T-helper 1 cell treated with Interleukin-12 subunit alpha and Interleukin-12 subunit beta and Interleukin-4 antibody, amounts not matched to agents 30 μg/mL and 1 μg/mL, for 36 hours (primary cell): ENCODE results near the gene ANKRD12.
"Not testable (repeated sequence)": the region's sequence is repeated elsewhere in the genome, so short reads cannot be mapped to it uniquely, and the experiment has no call there.

Experiments
- H3K27ac Mint-ChIP-seq: one replicate; pipeline ENCODE4 v1.8.0; 2021; ENCODE audit warnings: mild to moderate bottlenecking, mixed read lengths
- H3K27me3 Mint-ChIP-seq: one replicate; pipeline ENCODE4 v1.8.0; 2021; ENCODE audit warnings: low read depth, mixed read lengths
- H3K36me3 Mint-ChIP-seq: one replicate; pipeline ENCODE4 v1.8.0; 2021; ENCODE audit warnings: low read depth, mixed read lengths
- H3K4me1 Mint-ChIP-seq: one replicate; pipeline ENCODE4 v1.8.0; 2021; ENCODE audit warnings: low read depth, mixed read lengths
- H3K4me3 Mint-ChIP-seq: one replicate; pipeline ENCODE4 v1.8.0; 2021; ENCODE audit warnings: mild to moderate bottlenecking, moderate library complexity, mixed read lengths
- H3K9me3 Mint-ChIP-seq: one replicate; pipeline ENCODE4 v1.8.0; 2021; ENCODE audit warnings: mixed read lengths

ANKRD12 gene

GRCh38 chr18:9136315-9137155, at the start of gene ANKRD12:
Gene ANKRD12 (plus strand): TSS chr18:9136781. CDS start chr18:9182433, 45,652 bp downstream.
- Mint-ChIP-seq H3K4me3 (peak within 1 kb of the TSS; percentile 95), H3K27ac (peak within 1 kb of the TSS; percentile 98), H3K9me3 (no peaks in the 10 kb centered on the region), H3K4me1 (peaks cover 50% of the 10 kb centered on the region), H3K36me3 (peaks cover 34% of the 10 kb centered on the region), H3K27me3 (no peaks in the 10 kb centered on the region)

GRCh38 chr18:9087144-9087543, 49.4 kb upstream of the ANKRD12 start:
- no peaks in the 10 kb centered on the region for H3K27me3 Mint-ChIP-seq
- H3K36me3 Mint-ChIP-seq = peaks cover 21% of the 10 kb centered on the region
- H3K9me3 Mint-ChIP-seq = no peaks in the 10 kb centered on the region
- no peak overlapping the region for H3K27ac Mint-ChIP-seq
- H3K4me3 Mint-ChIP-seq = no peak overlapping the region
- peaks cover 56% of the 10 kb centered on the region for H3K4me1 Mint-ChIP-seq

- H3K36me3 Mint-ChIP-seq = peaks cover 23% of the 10 kb centered on the region
- H3K4me1 Mint-ChIP-seq = peaks cover 54% of the 10 kb centered on the region
- H3K27me3 Mint-ChIP-seq = no peaks in the 10 kb centered on the region
- H3K4me3 Mint-ChIP-seq = no peak overlapping the region
- H3K9me3 Mint-ChIP-seq = no peaks in the 10 kb centered on the region
- H3K27ac Mint-ChIP-seq = peak overlapping the region; percentile 79
Observed at GRCh38 chr18:9088252-9088651, 48.3 kb upstream of the ANKRD12 start.

- peak overlapping the region; percentile 79 for H3K27ac Mint-ChIP-seq
- not testable (repeated sequence) for H3K27me3 Mint-ChIP-seq, H3K4me3 Mint-ChIP-seq, H3K9me3 Mint-ChIP-seq
- H3K4me1 Mint-ChIP-seq = peaks cover 51% of the 10 kb centered on the region
- H3K36me3 Mint-ChIP-seq = peaks cover 23% of the 10 kb centered on the region
Observed at GRCh38 chr18:9088727-9089126, 47.9 kb upstream of the ANKRD12 start.

GRCh38 chr18:9090578-9090977, 46.0 kb upstream of the ANKRD12 start:
- H3K27ac Mint-ChIP-seq = peak overlapping the region; percentile 90
- H3K4me3 Mint-ChIP-seq = peak overlapping the region; percentile 86
- peaks cover 64% of the 10 kb centered on the region for H3K4me1 Mint-ChIP-seq
- peaks cover 27% of the 10 kb centered on the region for H3K36me3 Mint-ChIP-seq
- H3K9me3 Mint-ChIP-seq = peaks cover 3% of the 10 kb centered on the region
- H3K27me3 Mint-ChIP-seq = no peaks in the 10 kb centered on the region

- peaks cover 3% of the 10 kb centered on the region for H3K9me3 Mint-ChIP-seq
- peak overlapping the region; percentile 90 for H3K27ac Mint-ChIP-seq
- peaks cover 24% of the 10 kb centered on the region for H3K36me3 Mint-ChIP-seq
- H3K4me3 Mint-ChIP-seq = peak overlapping the region; percentile 86
- no peaks in the 10 kb centered on the region for H3K27me3 Mint-ChIP-seq
- peaks cover 66% of the 10 kb centered on the region for H3K4me1 Mint-ChIP-seq
Observed at GRCh38 chr18:9091066-9091476, 45.5 kb upstream of the ANKRD12 start.

GRCh38 chr18:9092665-9093064, 43.9 kb upstream of the ANKRD12 start:
- Mint-ChIP-seq H3K9me3 (peaks cover 3% of the 10 kb centered on the region), H3K36me3 (peaks cover 19% of the 10 kb centered on the region), H3K4me1 (peaks cover 69% of the 10 kb centered on the region), H3K27ac (peak overlapping the region; percentile 69), H3K4me3 (no peak overlapping the region), H3K27me3 (no peaks in the 10 kb centered on the region)

- peaks cover 19% of the 10 kb centered on the region for H3K36me3 Mint-ChIP-seq
- H3K4me1 Mint-ChIP-seq = peaks cover 69% of the 10 kb centered on the region
- H3K27ac Mint-ChIP-seq = peak overlapping the region; percentile 28
- H3K27me3 Mint-ChIP-seq, H3K9me3 Mint-ChIP-seq, H3K4me3 Mint-ChIP-seq: not testable (repeated sequence)
Observed at GRCh38 chr18:9093109-9093508, 43.5 kb upstream of the ANKRD12 start.

GRCh38 chr18:9094307-9095226, 42.0 kb upstream of the ANKRD12 start:
- H3K9me3 Mint-ChIP-seq = peaks cover 3% of the 10 kb centered on the region
- peak overlapping the region; percentile 98 for H3K27ac Mint-ChIP-seq
- peak overlapping the region; percentile 66 for H3K4me3 Mint-ChIP-seq
- H3K4me1 Mint-ChIP-seq = peaks cover 61% of the 10 kb centered on the region
- H3K36me3 Mint-ChIP-seq = peaks cover 13% of the 10 kb centered on the region
- no peaks in the 10 kb centered on the region for H3K27me3 Mint-ChIP-seq

- H3K27ac Mint-ChIP-seq = peak overlapping the region; percentile 98
- peaks cover 11% of the 10 kb centered on the region for H3K36me3 Mint-ChIP-seq
- peak overlapping the region; percentile 66 for H3K4me3 Mint-ChIP-seq
- H3K9me3 Mint-ChIP-seq = peaks cover 3% of the 10 kb centered on the region
- peaks cover 61% of the 10 kb centered on the region for H3K4me1 Mint-ChIP-seq
- H3K27me3 Mint-ChIP-seq = no peaks in the 10 kb centered on the region
Observed at GRCh38 chr18:9095297-9096006, 41.1 kb upstream of the ANKRD12 start.

- peak overlapping the region; percentile 66 for H3K4me3 Mint-ChIP-seq
- no peaks in the 10 kb centered on the region for H3K27me3 Mint-ChIP-seq
- peaks cover 3% of the 10 kb centered on the region for H3K9me3 Mint-ChIP-seq
- H3K4me1 Mint-ChIP-seq = peaks cover 61% of the 10 kb centered on the region
- H3K27ac Mint-ChIP-seq = peak overlapping the region; percentile 98
- peaks cover 13% of the 10 kb centered on the region for H3K36me3 Mint-ChIP-seq
Observed at GRCh38 chr18:9096007-9096371, 40.6 kb upstream of the ANKRD12 start.

GRCh38 chr18:9096685-9097084, 39.9 kb upstream of the ANKRD12 start:
- no peaks in the 10 kb centered on the region for H3K27me3 Mint-ChIP-seq
- H3K4me1 Mint-ChIP-seq = peaks cover 60% of the 10 kb centered on the region
- H3K36me3 Mint-ChIP-seq = peaks cover 12% of the 10 kb centered on the region
- no peak overlapping the region for H3K4me3 Mint-ChIP-seq
- H3K9me3 Mint-ChIP-seq = peaks cover 3% of the 10 kb centered on the region
- no peak overlapping the region for H3K27ac Mint-ChIP-seq

- Mint-ChIP-seq H3K9me3 (peaks cover 3% of the 10 kb centered on the region), H3K36me3 (peaks cover 12% of the 10 kb centered on the region), H3K27ac (peak overlapping the region; percentile 21), H3K4me3 (peak overlapping the region; percentile 36), H3K4me1 (peaks cover 61% of the 10 kb centered on the region), H3K27me3 (no peaks in the 10 kb centered on the region)
Observed at GRCh38 chr18:9097349-9097748, 39.2 kb upstream of the ANKRD12 start.

GRCh38 chr18:9100796-9101195, 35.8 kb upstream of the ANKRD12 start:
- H3K27me3 Mint-ChIP-seq = no peaks in the 10 kb centered on the region
- peaks cover 33% of the 10 kb centered on the region for H3K36me3 Mint-ChIP-seq
- peak overlapping the region; percentile 73 for H3K27ac Mint-ChIP-seq
- no peaks in the 10 kb centered on the region for H3K9me3 Mint-ChIP-seq
- peaks cover 55% of the 10 kb centered on the region for H3K4me1 Mint-ChIP-seq
- peak overlapping the region; percentile 33 for H3K4me3 Mint-ChIP-seq
